K562 (cell line): ENCODE measurements around the gene GEMIN4. TPM values are rescaled to one million over a fixed set of nuclear protein-coding genes. Genes with fewer than 3 reads are reported as not detected.

Experiments
- ATAC-seq: fragments of 200-7000 bp; cut with Tn5 transposase; 3 replicates; pipeline ENCODE4 v1.9.1; 2020; ENCODE audit warnings: moderate library complexity
- BruUV-seq: library from RNA; stranded (reverse); fragments of 400-500 nt; replicated peaks from 2 replicates; lab custom pipeline; 2021; lab: Mats Ljungman, UMichigan
- CTCF ChIA-PET: fragments of 300-600 bp; formaldehyde crosslinking; extraction: SDS; loops from one replicate; lab custom pipeline; 2021; ENCODE audit warnings: low intra/inter-chr PET ratio; lab: Yijun Ruan, JAX
- POLR2A ChIA-PET: fragments of 300-600, 350-650 bp; sonication (Branson Sonifier 250); formaldehyde crosslinking; extraction: SDS; loops from one replicate; lab custom pipeline; 2021; ENCODE audit warnings: antibody characterized with exemption, inconsistent platforms; lab: Yijun Ruan, JAX
- DNase-seq, 4 experiments: peaks; one replicate each; pipeline versions ENCODE4 v3.0.0 to v3.0.0-alpha.2; 2011 to 2018; ENCODE audit warnings: low spot score in 3 of 4, mixed read lengths in 3 of 4; ENCODE audit errors: extremely low read depth in 1 of 4
- FAIRE-seq: peaks from 2 replicates; lab custom pipeline; 2011; peaks lifted over from hg19 to GRCh38; lab: Jason Lieb, UNC
- H2AFZ ChIP-seq: 2 replicates; pipeline ENCODE4 v1.6.0; 2011; ENCODE audit warnings: low read depth, low read length, control low read depth, inconsistent platforms
- H3K27ac ChIP-seq: fragments of 200-600 bp; 3 replicates; pipeline ENCODE4 v1.8.0; 2011; ENCODE audit warnings: low read depth, mild to moderate bottlenecking, control low read depth, inconsistent platforms, low read length, moderate library complexity, mixed read lengths; ENCODE audit errors: extremely low read depth
- H3K27me3 ChIP-seq, 2 experiments: fragments of 300-600 bp in 1 of 2; 2 replicates in 1 of 2; 3 replicates in 1 of 2; pipeline versions ENCODE4 v1.6.0 to v1.8.0; 2011; ENCODE audit warnings: inconsistent platforms in 2 of 2, low read length in 2 of 2, mild to moderate bottlenecking in 1 of 2, mixed read lengths in 1 of 2, moderate library complexity in 1 of 2; ENCODE audit not compliant: control insufficient read depth in 2 of 2, insufficient read depth in 2 of 2
- H3K36me3 ChIP-seq: fragments of 300-600 bp; 3 replicates; pipeline ENCODE4 v1.8.0; 2011; ENCODE audit warnings: mild to moderate bottlenecking, low read length, inconsistent platforms; ENCODE audit not compliant: control insufficient read depth, insufficient read depth
- H3K4me1 ChIP-seq, 2 experiments: fragments of 200-600 bp in 1 of 2; replicated peaks in 1 of 2; 2 replicates in 1 of 2; 3 replicates in 1 of 2; pipeline versions ENCODE4 v1.5.1 to v1.8.0; 2011; ENCODE audit warnings: inconsistent platforms in 2 of 2, low read length in 2 of 2, mild to moderate bottlenecking in 1 of 2, mixed read lengths in 1 of 2, moderate library complexity in 1 of 2; ENCODE audit not compliant: control insufficient read depth in 2 of 2, insufficient read depth in 2 of 2
- H3K4me2 ChIP-seq: 2 replicates; pipeline ENCODE4 v1.6.1; 2011; ENCODE audit warnings: low read length, control low read depth, inconsistent platforms, mixed read lengths; ENCODE audit not compliant: insufficient read depth
- H3K4me3 ChIP-seq: fragments of 200-600 bp; sonication (generic), shearing (Covaris generic); 2 replicates; pipeline ENCODE4 v1.5.1; 2016; ENCODE audit warnings: control low read depth, inconsistent platforms
- H3K79me2 ChIP-seq: fragments of 200-600 bp; 3 replicates; pipeline ENCODE4 v1.8.0; 2011; ENCODE audit warnings: low read length, inconsistent platforms; ENCODE audit not compliant: control insufficient read depth, insufficient read depth
- H3K9ac ChIP-seq, 2 experiments: 2 replicates each; pipeline versions ENCODE4 v1.6.0 to v1.6.1; 2011; ENCODE audit warnings: low read depth in 2 of 2, low read length in 2 of 2, control low read depth in 1 of 2, inconsistent platforms in 1 of 2, mild to moderate bottlenecking in 1 of 2, mixed read lengths in 1 of 2; ENCODE audit not compliant: insufficient read depth in 1 of 2
- H3K9me1 ChIP-seq: one replicate; pipeline ENCODE4 v1.6.0; 2011; ENCODE audit warnings: inconsistent platforms, mild to moderate bottlenecking, low read length, moderate library complexity; ENCODE audit not compliant: control insufficient read depth, insufficient read depth
- H3K9me3 ChIP-seq: replicated peaks from 2 replicates; pipeline ENCODE4 v1.5.1; 2011; ENCODE audit warnings: low read depth, low read length, inconsistent platforms; ENCODE audit not compliant: control insufficient read depth, insufficient read depth
- H4K20me1 ChIP-seq: replicated peaks from 2 replicates; pipeline ENCODE4 v1.6.1; 2011; ENCODE audit warnings: low read length, inconsistent platforms, mixed read lengths; ENCODE audit not compliant: control insufficient read depth, insufficient read depth
- BMI1 ChIP-seq: fragments of 150-350 bp; IDR thresholded peaks from 2 replicates; pipeline ENCODE4 v1.6.1; 2014; ENCODE audit warnings: low read length
- CBX1 ChIP-seq: sonication (generic); IDR thresholded peaks from 2 replicates; pipeline ENCODE4 v1.6.1; 2016; ENCODE audit warnings: antibody characterized with exemption, low read depth, mild to moderate bottlenecking
- HLTF ChIP-seq: fragments of 450-650 bp; IDR thresholded peaks from 2 replicates; pipeline ENCODE4 v1.6.1; 2016
- PTBP1 ChIP-seq: fragments of 200-400 bp; formaldehyde crosslinking; IDR thresholded peaks from 2 replicates; pipeline ENCODE4 v1.6.1; 2017; ENCODE audit warnings: low read depth, low read length
- TCF7L2 ChIP-seq: fragments of 150-350 bp; IDR thresholded peaks from 2 replicates; pipeline ENCODE4 v1.6.1; 2016; ENCODE audit warnings: low read depth, mild to moderate bottlenecking, low read length, moderate library complexity
- ZNF717 ChIP-seq: fragments of 250-450 bp; sonication (Bioruptor Pico); IDR thresholded peaks from 2 replicates; pipeline ENCODE4 v1.5.0; 2021
- WGBS: fragments of 100-300 bp; shearing (Covaris generic); methylation state at CpG from one replicate; pipeline ENCODE4 v1.1.6; 2016; ENCODE audit warnings: low coverage, mixed read lengths; ENCODE audit not compliant: insufficient coverage; ENCODE audit errors: missing lambda C conversion rate; 5-methylcytosine and 5-hydroxymethylcytosine counted together
- in situ Hi-C: fragments of 300-500 bp; cut with MboI; formaldehyde crosslinking; loops from 4 replicates; pipeline ENCODE4 v1.15.0; 2018; ENCODE audit warnings: inconsistent platforms, mixed read lengths
- intact Hi-C: fragments of 100-400 bp; cut with micrococcal nuclease; formaldehyde crosslinking; loops from 2 replicates; pipeline ENCODE4 v1.14.2; 2022
- polyA plus RNA-seq, 8 experiments: library from polyadenylated mRNA; depleted of rRNA in 4 of 8; stranded (reverse) in 5 of 8; unstranded in 3 of 8; fragments of >200 nt; fragmentation: Nextera tagmentation in 2 of 8; fragmentation: Illumina TruSeq in 1 of 8; extraction: Ambion mirVana in 2 of 8; extraction: Trizol in 1 of 8; gene quantifications; 2 replicates each; pipeline versions ENCODE4 v1.2.1 to v1.2.3, GENCODE V29; 2011 to 2014; ENCODE audit warnings: inconsistent platforms in 1 of 8, missing spikeins in 1 of 8
- total RNA-seq, 7 experiments: library from RNA; depleted of rRNA in 6 of 7; stranded (reverse); fragments of >200 nt in 6 of 7; fragmentation: Illumina TruSeq in 2 of 7; extraction: Trizol in 2 of 7; gene quantifications; 2 replicates each; pipeline versions ENCODE4 v1.2.1 to v1.2.3, GENCODE V29; 2011 to 2021; ENCODE audit warnings: low replicate concordance in 1 of 7
- TF ChIP-seq, protein P1 (sequence below): fragments of 250-450 bp; sonication (Bioruptor Pico); IDR thresholded peaks from 2 replicates; pipeline ENCODE4 v1.5.0; 2020; ENCODE audit warnings: mild to moderate bottlenecking
- TF ChIP-seq, protein P2 (sequence below): sonication (generic); formaldehyde crosslinking; IDR thresholded peaks from 2 replicates; pipeline ENCODE4 v1.8.1; 2023; ENCODE audit warnings: mild to moderate bottlenecking, missing genetic modification reagents

The GEMIN4 gene
- total and polyA plus RNA-seq, 9 of the 15 experiments (the other 6 are each of a cell fraction or from before 2014, with no cell fraction given), result 1.8 to 42.5 (median 10.8) TPM

DNA sequence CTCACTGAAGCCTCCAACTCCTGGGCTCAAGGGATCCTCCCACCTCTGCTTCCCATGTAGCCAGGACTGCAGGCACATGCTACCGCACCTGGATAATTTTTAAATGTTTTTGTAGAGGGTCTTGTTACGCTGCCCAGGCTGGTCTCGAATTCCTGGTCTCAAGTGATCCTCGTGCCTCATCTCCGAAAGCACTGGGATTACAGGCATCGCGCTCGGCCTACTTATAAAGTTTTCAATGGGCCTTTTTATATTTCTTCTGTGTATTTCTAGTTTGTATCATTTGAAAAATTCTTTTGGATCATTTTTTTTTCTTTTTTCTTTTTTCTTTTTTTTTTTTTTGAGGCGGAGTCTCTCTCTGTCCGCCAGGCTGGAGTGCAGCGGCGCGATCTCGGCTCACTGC is 27.0 kb downstream of the GEMIN4 start:
- no TSS peak for BruUV-seq
- Histone ChIP-seq H3K79me2 (no peaks in the 10 kb centered on the region), H3K27ac (no peak overlapping the region), H3K9me3 (no peaks in the 10 kb centered on the region), H3K36me3 (no peaks in the 10 kb centered on the region), H3K27me3 (no peaks in the 10 kb centered on the region), H3K4me2 (no peak overlapping the region), H3K4me3 (no peak overlapping the region), H3K4me1 (no peaks in the 10 kb centered on the region; a peak in 2 of 5 replicates), H3K9ac (no peak overlapping the region), H2AFZ (no peak overlapping the region), H3K9me1 (no peaks in the 10 kb centered on the region), H4K20me1 (no peaks in the 10 kb centered on the region)
- POLR2A ChIA-PET, result no interaction called here
- CTCF ChIA-PET, result no interaction called here
- in situ Hi-C loops (no loop called here), intact Hi-C loops (no loop called here)
- TF ChIP-seq, protein P1, sequence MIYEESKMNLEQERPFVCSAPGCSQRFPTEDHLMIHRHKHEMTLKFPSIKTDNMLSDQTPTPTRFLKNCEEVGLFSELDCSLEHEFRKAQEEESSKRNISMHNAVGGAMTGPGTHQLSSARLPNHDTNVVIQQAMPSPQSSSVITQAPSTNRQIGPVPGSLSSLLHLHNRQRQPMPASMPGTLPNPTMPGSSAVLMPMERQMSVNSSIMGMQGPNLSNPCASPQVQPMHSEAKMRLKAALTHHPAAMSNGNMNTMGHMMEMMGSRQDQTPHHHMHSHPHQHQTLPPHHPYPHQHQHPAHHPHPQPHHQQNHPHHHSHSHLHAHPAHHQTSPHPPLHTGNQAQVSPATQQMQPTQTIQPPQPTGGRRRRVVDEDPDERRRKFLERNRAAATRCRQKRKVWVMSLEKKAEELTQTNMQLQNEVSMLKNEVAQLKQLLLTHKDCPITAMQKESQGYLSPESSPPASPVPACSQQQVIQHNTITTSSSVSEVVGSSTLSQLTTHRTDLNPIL, result no peak
- no peak for TF ChIP-seq PTBP1
- no peak for TF ChIP-seq CBX1
- no peak for TF ChIP-seq ZNF717 (CRISPR knock-in tag)
- no peak for TF ChIP-seq TCF7L2
- no peak for TF ChIP-seq BMI1
- TF ChIP-seq HLTF, result no peak
- TF ChIP-seq, protein P2, sequence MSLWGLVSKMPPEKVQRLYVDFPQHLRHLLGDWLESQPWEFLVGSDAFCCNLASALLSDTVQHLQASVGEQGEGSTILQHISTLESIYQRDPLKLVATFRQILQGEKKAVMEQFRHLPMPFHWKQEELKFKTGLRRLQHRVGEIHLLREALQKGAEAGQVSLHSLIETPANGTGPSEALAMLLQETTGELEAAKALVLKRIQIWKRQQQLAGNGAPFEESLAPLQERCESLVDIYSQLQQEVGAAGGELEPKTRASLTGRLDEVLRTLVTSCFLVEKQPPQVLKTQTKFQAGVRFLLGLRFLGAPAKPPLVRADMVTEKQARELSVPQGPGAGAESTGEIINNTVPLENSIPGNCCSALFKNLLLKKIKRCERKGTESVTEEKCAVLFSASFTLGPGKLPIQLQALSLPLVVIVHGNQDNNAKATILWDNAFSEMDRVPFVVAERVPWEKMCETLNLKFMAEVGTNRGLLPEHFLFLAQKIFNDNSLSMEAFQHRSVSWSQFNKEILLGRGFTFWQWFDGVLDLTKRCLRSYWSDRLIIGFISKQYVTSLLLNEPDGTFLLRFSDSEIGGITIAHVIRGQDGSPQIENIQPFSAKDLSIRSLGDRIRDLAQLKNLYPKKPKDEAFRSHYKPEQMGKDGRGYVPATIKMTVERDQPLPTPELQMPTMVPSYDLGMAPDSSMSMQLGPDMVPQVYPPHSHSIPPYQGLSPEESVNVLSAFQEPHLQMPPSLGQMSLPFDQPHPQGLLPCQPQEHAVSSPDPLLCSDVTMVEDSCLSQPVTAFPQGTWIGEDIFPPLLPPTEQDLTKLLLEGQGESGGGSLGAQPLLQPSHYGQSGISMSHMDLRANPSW (CRISPR knock-in tag), result no peak
- FAIRE-seq (no peak), DNase-seq (no peak), ATAC-seq (no peak)
- WGBS, result 80% methylated on average over 12 of the region's 14 CpGs
